WTC11 (cell line): Measurements from ENCODE around the gene SH3PXD2A. TPM values are rescaled to one million over a fixed set of nuclear protein-coding genes. Genes with fewer than 3 reads are reported as not detected.

Experiments
- ATAC-seq: fragments of 200-7000 bp; cut with Tn5 transposase; 2 replicates; pipeline ENCODE4 v1.10.0; 2021; ENCODE audit warnings: mild to moderate bottlenecking, moderate library complexity
- CTCF ChIA-PET: fragments of 300-600 bp; sonication (Branson Sonifier 250); formaldehyde crosslinking; loops from one replicate; lab custom pipeline; 2021; ENCODE audit warnings: antibody characterized with exemption; lab: Charles Lee
- POLR2A ChIA-PET: fragments of 350-600 bp; sonication (Branson Sonifier 250); formaldehyde crosslinking; loops from one replicate; lab custom pipeline; 2021; ENCODE audit warnings: antibody characterized with exemption; lab: Charles Lee
- DNase-seq: peaks from one replicate; pipeline ENCODE4 v3.0.0; 2021; ENCODE audit warnings: low spot score
- H3K27ac Mint-ChIP-seq: 2 replicates; pipeline ENCODE4 v1.8.0; 2021; ENCODE audit warnings: mixed read lengths
- H3K27me3 Mint-ChIP-seq: 2 replicates; pipeline ENCODE4 v1.8.0; 2021; ENCODE audit warnings: low read depth, mild to moderate bottlenecking, moderate library complexity, mixed read lengths
- H3K36me3 Mint-ChIP-seq: 2 replicates; pipeline ENCODE4 v1.8.0; 2021; ENCODE audit warnings: mixed read lengths
- H3K4me1 Mint-ChIP-seq: 2 replicates; pipeline ENCODE4 v1.8.0; 2022; ENCODE audit warnings: mixed read lengths
- H3K4me3 Mint-ChIP-seq: 2 replicates; pipeline ENCODE4 v1.8.0; 2021; ENCODE audit warnings: mild to moderate bottlenecking, moderate library complexity, mixed read lengths
- H3K9me3 Mint-ChIP-seq: 2 replicates; pipeline ENCODE4 v1.8.0; 2021; ENCODE audit warnings: mixed read lengths
- AR ChIP-seq: fragments of 250-450 bp; sonication (Bioruptor Pico); IDR thresholded peaks from 2 replicates; pipeline ENCODE4 v1.9.0; 2021; ENCODE audit warnings: mild to moderate bottlenecking
- ATF2 ChIP-seq: sonication (generic); formaldehyde crosslinking; IDR thresholded peaks from 2 replicates; pipeline ENCODE4 v1.8.1; 2022; ENCODE audit warnings: low read depth, missing genetic modification reagents, borderline replicate concordance
- ATF3 ChIP-seq: sonication (generic); formaldehyde crosslinking; conservative IDR thresholded peaks from 2 replicates; pipeline ENCODE4 v1.8.1; 2022; ENCODE audit warnings: mild to moderate bottlenecking, missing genetic modification reagents
- CDX4 ChIP-seq: fragments of 250-450 bp; sonication (Bioruptor Pico); IDR thresholded peaks from 2 replicates; pipeline ENCODE4 v1.9.0; 2021; ENCODE audit warnings: moderate library complexity, mild to moderate bottlenecking, inconsistent platforms, borderline replicate concordance
- E2F4 ChIP-seq: sonication (generic); formaldehyde crosslinking; IDR thresholded peaks from 2 replicates; pipeline ENCODE4 v1.8.1; 2022; ENCODE audit warnings: low read depth, mild to moderate bottlenecking, moderate library complexity, missing genetic modification reagents, borderline replicate concordance
- FOXK1 ChIP-seq: sonication (generic); formaldehyde crosslinking; IDR thresholded peaks from 2 replicates; pipeline ENCODE4 v1.8.0; 2022; ENCODE audit warnings: mild to moderate bottlenecking, moderate library complexity, missing genetic modification reagents
- GABPB1 ChIP-seq: sonication (generic); formaldehyde crosslinking; IDR thresholded peaks from 2 replicates; pipeline ENCODE4 v1.8.1; 2023; ENCODE audit warnings: mild to moderate bottlenecking, missing genetic modification reagents
- HMGA2 ChIP-seq: fragments of 250-450 bp; sonication (Bioruptor Pico); IDR thresholded peaks from 2 replicates; pipeline ENCODE4 v1.4.0; 2021; ENCODE audit warnings: mild to moderate bottlenecking, moderate library complexity
- MXD4 ChIP-seq: fragments of 250-450 bp; sonication (Bioruptor Pico); IDR thresholded peaks from 2 replicates; pipeline ENCODE4 v1.8.0; 2021; ENCODE audit warnings: mild to moderate bottlenecking, moderate library complexity, borderline replicate concordance
- NFATC4 ChIP-seq: fragments of 250-450 bp; sonication (Bioruptor Pico); IDR thresholded peaks from 2 replicates; pipeline ENCODE4 v1.9.0; 2021; ENCODE audit warnings: mild to moderate bottlenecking
- PRDM15 ChIP-seq: sonication (generic); formaldehyde crosslinking; IDR thresholded peaks from 2 replicates; pipeline ENCODE4 v1.8.0; 2022; ENCODE audit warnings: missing genetic modification reagents
- RELA ChIP-seq: sonication (generic); formaldehyde crosslinking; IDR thresholded peaks from 2 replicates; pipeline ENCODE4 v1.8.1; 2022; ENCODE audit warnings: missing genetic modification reagents, mild to moderate bottlenecking, borderline replicate concordance
- SOX15 ChIP-seq: fragments of 250-450 bp; sonication (Bioruptor Pico); IDR thresholded peaks from 2 replicates; pipeline ENCODE4 v1.9.0; 2021; ENCODE audit warnings: mild to moderate bottlenecking
- STAT6 ChIP-seq: sonication (generic); formaldehyde crosslinking; conservative IDR thresholded peaks from 2 replicates; pipeline ENCODE4 v1.8.1; 2023; ENCODE audit warnings: mild to moderate bottlenecking, low read depth, missing genetic modification reagents, moderate library complexity
- ZNF263 ChIP-seq: sonication (generic); formaldehyde crosslinking; IDR thresholded peaks from 2 replicates; pipeline ENCODE4 v1.8.1; 2022; ENCODE audit warnings: low read depth, mild to moderate bottlenecking, moderate library complexity, missing genetic modification reagents
- ZNF423 ChIP-seq: fragments of 250-450 bp; sonication (Bioruptor Pico); IDR thresholded peaks from 2 replicates; pipeline ENCODE4 v2.1.2; 2022; ENCODE audit warnings: mild to moderate bottlenecking, moderate library complexity
- total RNA-seq: library from RNA; stranded (reverse); gene quantifications from 3 replicates; pipeline ENCODE4 v1.2.3, GENCODE V29; 2021
- TF ChIP-seq, protein P1 (sequence below): fragments of 200-600 bp; IDR thresholded peaks from 2 replicates; pipeline ENCODE4 v1.8.0; 2022; ENCODE audit warnings: antibody characterized with exemption

SH3PXD2A gene
- total RNA-seq, 1 experiment from 2014 or later: 15.7 TPM

DNA sequence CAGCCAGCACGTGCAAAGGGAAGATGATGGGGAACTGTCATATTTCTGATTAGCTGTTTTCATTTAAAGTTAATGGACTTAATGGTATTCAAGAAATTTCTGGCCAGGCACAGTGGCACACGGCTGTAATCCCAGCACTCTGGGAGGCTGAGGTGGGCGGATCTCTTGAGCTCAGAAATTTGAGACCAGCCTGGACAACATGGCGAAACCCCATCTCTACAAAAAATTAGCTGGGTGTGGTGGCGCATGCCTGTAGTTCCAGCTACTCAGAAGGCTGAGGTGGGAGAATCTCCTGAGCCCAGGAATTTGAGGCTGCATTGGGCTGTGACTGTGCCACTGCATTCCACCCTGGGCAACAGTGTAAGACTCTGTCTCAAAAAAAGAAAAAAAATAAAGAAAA, 43.9 kb upstream of the SH3PXD2A start:
- no peak for DNase-seq
- ATAC-seq: no peak
- Mint-ChIP-seq H3K27me3 (no peaks in the 10 kb centered on the region), H3K4me3 (no peak overlapping the region), H3K27ac (no peak overlapping the region), H3K9me3 (no peaks in the 10 kb centered on the region), H3K36me3 (peaks cover 11% of the 10 kb centered on the region), H3K4me1 (peaks cover 4% of the 10 kb centered on the region; the same call in 1 of the 2 replicates)
- POLR2A ChIA-PET: no interaction called here
- CTCF ChIA-PET: interaction anchor here (0.6 to 3.3 kb wide), 5 partner anchors 9 to 657 kb away, joined by 3 to 11 read pairs (median 3); no protein-coding TSS in a partner anchor
- TF ChIP-seq, protein P1, sequence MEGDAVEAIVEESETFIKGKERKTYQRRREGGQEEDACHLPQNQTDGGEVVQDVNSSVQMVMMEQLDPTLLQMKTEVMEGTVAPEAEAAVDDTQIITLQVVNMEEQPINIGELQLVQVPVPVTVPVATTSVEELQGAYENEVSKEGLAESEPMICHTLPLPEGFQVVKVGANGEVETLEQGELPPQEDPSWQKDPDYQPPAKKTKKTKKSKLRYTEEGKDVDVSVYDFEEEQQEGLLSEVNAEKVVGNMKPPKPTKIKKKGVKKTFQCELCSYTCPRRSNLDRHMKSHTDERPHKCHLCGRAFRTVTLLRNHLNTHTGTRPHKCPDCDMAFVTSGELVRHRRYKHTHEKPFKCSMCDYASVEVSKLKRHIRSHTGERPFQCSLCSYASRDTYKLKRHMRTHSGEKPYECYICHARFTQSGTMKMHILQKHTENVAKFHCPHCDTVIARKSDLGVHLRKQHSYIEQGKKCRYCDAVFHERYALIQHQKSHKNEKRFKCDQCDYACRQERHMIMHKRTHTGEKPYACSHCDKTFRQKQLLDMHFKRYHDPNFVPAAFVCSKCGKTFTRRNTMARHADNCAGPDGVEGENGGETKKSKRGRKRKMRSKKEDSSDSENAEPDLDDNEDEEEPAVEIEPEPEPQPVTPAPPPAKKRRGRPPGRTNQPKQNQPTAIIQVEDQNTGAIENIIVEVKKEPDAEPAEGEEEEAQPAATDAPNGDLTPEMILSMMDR: no peak
- TF ChIP-seq PRDM15 (CRISPR knock-in tag) (no peak), SOX15 (no peak), FOXK1 (CRISPR knock-in tag) (no peak), MXD4 (no peak), ZNF263 (CRISPR knock-in tag) (no peak), HMGA2 (CRISPR knock-in tag) (no peak), NFATC4 (CRISPR knock-in tag) (no peak), RELA (CRISPR knock-in tag) (no peak), ATF3 (CRISPR knock-in tag) (no peak)

DNA sequence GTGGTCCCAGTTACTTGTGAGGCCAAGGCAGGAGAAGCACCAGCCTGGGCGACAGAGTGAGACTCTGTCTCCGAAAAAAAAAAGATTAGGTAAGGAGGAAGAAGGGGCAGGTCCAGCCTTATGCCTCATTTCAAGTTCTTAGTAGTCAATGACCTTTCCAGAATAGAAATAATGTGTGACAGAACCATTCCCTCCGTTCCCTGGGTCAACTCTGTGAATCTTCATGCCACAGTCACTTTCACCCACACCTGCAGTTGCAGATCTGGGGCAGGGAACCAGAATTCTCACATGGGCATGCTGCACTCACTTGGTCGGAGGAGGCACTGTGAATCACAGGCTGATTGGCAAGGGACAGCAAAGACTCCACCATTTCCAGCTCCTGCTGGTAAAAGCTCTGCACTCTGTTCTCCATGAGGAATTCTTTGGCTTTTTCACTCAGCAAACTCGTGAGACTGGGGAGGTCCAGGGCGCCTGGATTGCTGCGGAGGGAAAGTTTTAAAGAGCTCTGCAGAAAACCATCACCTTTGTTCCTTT, 41.9 kb upstream of the SH3PXD2A start:
- no peak overlapping the region for H3K4me3 Mint-ChIP-seq
- DNase-seq (no peak), ATAC-seq (no peak)
- peaks cover 8% of the 10 kb centered on the region for H3K36me3 Mint-ChIP-seq
- ChIA-PET POLR2A (no interaction called here), CTCF (interaction anchor here (1.1 to 3.3 kb wide), 2 partner anchors 8 to 9 kb away, joined by 6 to 11 read pairs; no protein-coding TSS in a partner anchor)
- no peaks in the 10 kb centered on the region for H3K9me3 Mint-ChIP-seq
- H3K4me1 Mint-ChIP-seq: peaks cover 4% of the 10 kb centered on the region; the same call in 1 of the 2 replicates
- H3K27me3 Mint-ChIP-seq: no peaks in the 10 kb centered on the region
- no peak overlapping the region for H3K27ac Mint-ChIP-seq
- TF ChIP-seq ATF2 (CRISPR knock-in tag) (no peak), AR (no peak), E2F4 (CRISPR knock-in tag) (no peak), STAT6 (CRISPR knock-in tag) (no peak), CDX4 (no peak), ZNF423 (CRISPR knock-in tag) (no peak), GABPB1 (CRISPR knock-in tag) (no peak)
- TF ChIP-seq, protein P1: no peak
